OCI-LY1 (cell line): ENCODE results near the gene SYT14.
"Not testable (repeated sequence)": the region's sequence is repeated elsewhere in the genome, so short reads cannot be mapped to it uniquely, and the experiment has no call there.

ENCODE experiments used
- H2AFZ ChIP-seq: fragments of 200-600 bp; sonication (generic), shearing (Covaris generic); 2 replicates; pipeline ENCODE4 v1.6.0; 2014; ENCODE audit warnings: antibody characterized with exemption, mild to moderate bottlenecking, low read length
- H3F3A ChIP-seq: fragments of 200-600 bp; sonication (generic), shearing (Covaris generic); 2 replicates; pipeline ENCODE4 v1.6.0; 2014; ENCODE audit warnings: mild to moderate bottlenecking, antibody characterized with exemption, low read length, moderate library complexity; ENCODE audit not compliant: insufficient read depth
- H3K27ac ChIP-seq: fragments of 200-600 bp; sonication (generic); 2 replicates; pipeline ENCODE4 v1.5.1; 2014; ENCODE audit warnings: low read length, mixed run types, mild to moderate bottlenecking, low read depth; ENCODE audit not compliant: poor library complexity, severe bottlenecking
- H3K27me3 ChIP-seq: fragments of 200-600 bp; sonication (generic); 2 replicates; pipeline ENCODE4 v1.6.0; 2014; ENCODE audit warnings: antibody characterized with exemption, mild to moderate bottlenecking, low read length, moderate library complexity; ENCODE audit not compliant: insufficient read depth
- H3K36me3 ChIP-seq: fragments of 200-600 bp; sonication (generic); 2 replicates; pipeline ENCODE4 v1.6.1; 2014; ENCODE audit warnings: mild to moderate bottlenecking, antibody characterized with exemption, low read length, moderate library complexity, mixed read lengths; ENCODE audit not compliant: insufficient read depth
- H3K4me1 ChIP-seq: fragments of 200-600 bp; sonication (generic); 2 replicates; pipeline ENCODE4 v1.5.1; 2014; ENCODE audit warnings: mild to moderate bottlenecking, low read length, moderate library complexity; ENCODE audit not compliant: insufficient read depth, severe bottlenecking
- H3K4me2 ChIP-seq: fragments of 200-600 bp; sonication (generic), shearing (Covaris generic); 2 replicates; pipeline ENCODE4 v1.6.1; 2014; ENCODE audit warnings: low read length
- H3K4me3 ChIP-seq: fragments of 200-600 bp; sonication (generic); 2 replicates; pipeline ENCODE4 v1.5.1; 2014; ENCODE audit warnings: low read length, low read depth, mild to moderate bottlenecking, mixed read lengths; ENCODE audit not compliant: poor library complexity, severe bottlenecking
- H3K79me2 ChIP-seq: fragments of 200-600 bp; shearing (Covaris generic); 2 replicates; pipeline ENCODE4 v1.6.1; 2016; ENCODE audit warnings: mixed run types, low read length, mixed read lengths; ENCODE audit not compliant: insufficient read depth
- H3K9ac ChIP-seq: fragments of 200-600 bp; sonication (generic), shearing (Covaris generic); 2 replicates; pipeline ENCODE4 v1.6.1; 2014; ENCODE audit warnings: mild to moderate bottlenecking, low read length, mixed read lengths
- H3K9me2 ChIP-seq: fragments of 200-600 bp; sonication (generic), shearing (Covaris generic); 2 replicates; pipeline ENCODE4 v1.6.1; 2014; ENCODE audit warnings: low read depth, mild to moderate bottlenecking, low read length, mixed read lengths
- H3K9me3 ChIP-seq: fragments of 200-600 bp; shearing (Covaris generic); 2 replicates; pipeline ENCODE4 v1.6.1; 2014; ENCODE audit warnings: low read length, mixed read lengths
- H4K20me1 ChIP-seq: fragments of 200-600 bp; sonication (generic), shearing (Covaris generic); 2 replicates; pipeline ENCODE4 v1.6.0; 2016; ENCODE audit warnings: mild to moderate bottlenecking, low read length; ENCODE audit not compliant: insufficient read depth
- CTCF ChIP-seq: fragments of 200-600 bp; sonication (generic), shearing (Covaris generic); IDR thresholded peaks from 2 replicates; pipeline ENCODE4 v1.5.1; 2017; ENCODE audit warnings: mild to moderate bottlenecking, antibody characterized with exemption, low read length, moderate library complexity, mixed read lengths
- EZH2 ChIP-seq: fragments of 200-600 bp; sonication (generic), shearing (Covaris generic); IDR thresholded peaks from 2 replicates; pipeline ENCODE4 v1.8.0; 2017; ENCODE audit warnings: borderline replicate concordance, mixed run types, mild to moderate bottlenecking, antibody characterized with exemption, low read length, moderate library complexity, mixed read lengths

The SYT14 gene

DNA sequence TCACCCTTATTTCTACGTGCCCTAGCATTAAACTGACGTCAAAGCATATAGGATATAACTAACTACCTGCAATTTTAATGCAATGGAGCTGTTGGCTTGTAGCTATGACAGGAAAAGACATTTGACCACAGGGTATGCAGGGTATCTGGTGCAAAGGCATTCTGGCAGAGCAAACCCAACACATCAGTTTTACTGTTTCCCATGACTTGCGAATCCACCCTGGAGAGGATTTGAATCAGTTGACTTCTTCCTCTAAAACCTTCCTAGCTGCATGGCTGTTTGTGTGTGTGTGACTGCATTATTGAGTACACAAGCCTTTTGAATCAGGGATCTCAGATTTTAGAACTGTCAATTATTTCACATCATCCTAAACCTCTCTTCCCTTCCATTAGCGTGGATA is 41.7 kb upstream of the SYT14 start:
- H3K4me1 ChIP-seq = no peaks in the 10 kb centered on the region
- H3K9me3 ChIP-seq = no peaks in the 10 kb centered on the region
- H3K36me3 ChIP-seq = no peaks in the 10 kb centered on the region
- no peak overlapping the region for H3K4me3 ChIP-seq
- TF ChIP-seq CTCF = no peak
- no peak for TF ChIP-seq EZH2
- no peak overlapping the region for H3K27ac ChIP-seq
- no peaks in the 10 kb centered on the region for H3K79me2 ChIP-seq
- H2AFZ ChIP-seq = no peak overlapping the region
- H3K27me3 ChIP-seq = no peaks in the 10 kb centered on the region
- no peak overlapping the region for H3K9ac ChIP-seq
- H3K9me2 ChIP-seq = no peaks in the 10 kb centered on the region
- H4K20me1 ChIP-seq = no peaks in the 10 kb centered on the region
- H3F3A ChIP-seq = no peaks in the 10 kb centered on the region
- H3K4me2 ChIP-seq = no peak overlapping the region

DNA sequence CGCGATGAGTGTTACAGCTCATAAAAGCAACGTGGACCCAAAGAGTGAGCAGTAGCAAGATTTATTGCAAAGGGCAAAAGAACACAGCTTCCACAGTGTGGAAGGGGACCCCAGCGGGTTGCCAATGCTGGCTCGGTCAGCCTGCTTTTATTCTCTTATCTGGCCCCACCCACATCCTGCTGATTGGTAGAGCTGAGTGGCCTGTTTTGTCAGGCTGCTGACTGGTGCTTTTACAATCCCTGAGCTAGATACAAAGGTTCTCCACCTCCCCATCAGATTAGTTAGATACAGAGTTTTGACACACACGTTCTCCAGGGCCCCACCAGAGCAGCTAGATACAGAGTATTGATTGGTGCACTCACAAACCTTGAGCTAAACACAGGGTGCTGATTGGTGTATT is 39.7 kb upstream of the SYT14 start:
- not testable (repeated sequence) for H3K27me3 ChIP-seq, H3K9me2 ChIP-seq, H3K4me2 ChIP-seq, H3K36me3 ChIP-seq, H3K4me1 ChIP-seq, H4K20me1 ChIP-seq, H3F3A ChIP-seq, H2AFZ ChIP-seq, H3K4me3 ChIP-seq, H3K9me3 ChIP-seq, H3K79me2 ChIP-seq, H3K9ac ChIP-seq, H3K27ac ChIP-seq

- not testable (repeated sequence) for H3K27me3 ChIP-seq, H4K20me1 ChIP-seq, H3K36me3 ChIP-seq, H3K4me1 ChIP-seq, H2AFZ ChIP-seq, H3F3A ChIP-seq, H3K9me2 ChIP-seq, H3K79me2 ChIP-seq, H3K4me3 ChIP-seq, H3K9me3 ChIP-seq, H3K9ac ChIP-seq, H3K4me2 ChIP-seq, H3K27ac ChIP-seq
Measured at GRCh38 chr1:209898851-209899250, 39.2 kb upstream of the SYT14 start.

- Histone ChIP-seq H3K4me3 (no peak overlapping the region), H3K9me3 (no peaks in the 10 kb centered on the region), H3K36me3 (no peaks in the 10 kb centered on the region), H3F3A (no peaks in the 10 kb centered on the region), H2AFZ (no peak overlapping the region), H3K4me2 (no peak overlapping the region), H3K4me1 (no peaks in the 10 kb centered on the region), H3K9me2 (no peaks in the 10 kb centered on the region), H3K27ac (no peak overlapping the region), H4K20me1 (no peaks in the 10 kb centered on the region), H3K27me3 (no peaks in the 10 kb centered on the region), H3K79me2 (no peaks in the 10 kb centered on the region), H3K9ac (no peak overlapping the region)
- peak; percentile 54 for TF ChIP-seq CTCF
- TF ChIP-seq EZH2 = no peak
Measured at GRCh38 chr1:209899948-209900347, 38.1 kb upstream of the SYT14 start.
